Measurements from ENCODE around the gene UNC45B. TPM values are rescaled to one million over a fixed set of nuclear protein-coding genes. Genes with fewer than 3 reads are reported as not detected.
A peak's percentile ranks its signal among the peaks of the same experiment; 100 is the strongest.
"Not testable (repeated sequence)": the region's sequence is repeated elsewhere in the genome, so short reads cannot be mapped to it uniquely, and the experiment has no call there.

The UNC45B gene
- total RNA-seq, 1 donor from 2014 or later = not detected

GRCh38 chr17:35104844-35105450 is 42.7 kb upstream of the UNC45B start:
- peaks cover 0 to 33% of the 10 kb centered on the region in 2 donors for H3K36me3 ChIP-seq
- intact Hi-C loops (cut with DNase I) = no loop called here

GRCh38 chr17:35110791-35111190 is 36.8 kb upstream of the UNC45B start:
- not testable (repeated sequence) for DNase-seq (ENCODE audit: extremely low spot score in 2 of 2); H3K27ac ChIP-seq; H3K36me3 ChIP-seq; H3K27me3 ChIP-seq; H3K4me3 ChIP-seq; H3K9me3 ChIP-seq; H3K4me1 ChIP-seq
- intact Hi-C loops (cut with DNase I) = loop anchor here (10.0 kb wide), 1 partner anchor 566 kb away; no protein-coding TSS in a partner anchor

More at GRCh38 chr17:35104844-35105450, 42.7 kb upstream of the UNC45B start:
- Histone ChIP-seq H3K27me3 (no peaks in the 10 kb centered on the region), H3K9me3 (no peaks in the 10 kb centered on the region), H3K4me1 (no peaks in the 10 kb centered on the region), H3K4me3 (no peak overlapping the region), H3K27ac (no peak overlapping the region)
- no peak for DNase-seq (ENCODE audit: extremely low spot score in 2 of 2)
- TF ChIP-seq POLR2A (IDR thresholded peaks at IDR 0.05) (no peak), CTCF (IDR thresholded peaks at IDR 0.05) (no peak), POLR2AphosphoS5 (IDR thresholded peaks at IDR 0.05; ENCODE audit: insufficient read depth in 1 of 2, low read depth in 1 of 2) (no peak)

DNA sequence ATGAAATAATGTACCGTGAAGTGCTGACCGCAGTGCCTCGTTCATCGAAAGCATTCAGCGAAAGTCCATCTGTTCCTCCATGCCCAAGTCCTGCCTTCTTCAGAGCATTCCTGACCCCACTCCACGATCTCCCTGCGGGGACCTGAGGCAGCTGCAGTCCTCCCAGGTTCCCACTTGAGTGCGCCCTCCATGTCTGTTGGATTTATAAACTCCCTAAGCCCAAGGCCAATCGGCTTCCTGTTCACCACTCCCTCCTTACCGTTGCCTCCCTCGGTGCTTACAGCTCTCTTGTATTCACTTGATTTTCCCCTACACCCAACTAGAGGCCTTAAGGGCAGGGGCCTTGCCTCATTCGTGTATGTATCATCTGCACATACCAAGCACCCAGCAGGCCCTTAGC is 30.8 kb upstream of the UNC45B start:
- Histone ChIP-seq H3K27me3 (no peaks in the 10 kb centered on the region), H3K4me3 (no peak overlapping the region), H3K4me1 (peaks cover 16% of the 10 kb centered on the region), H3K27ac (no peak overlapping the region), H3K9me3 (no peaks in the 10 kb centered on the region), H3K36me3 (no peaks in the 10 kb centered on the region)
- intact Hi-C loops (cut with DNase I) = loop anchor here (5.0 to 10.0 kb wide), 2 partner anchors 572 to 695 kb away; no protein-coding TSS in a partner anchor
- no peak for DNase-seq (ENCODE audit: extremely low spot score in 2 of 2)
- TF ChIP-seq CTCF (IDR thresholded peaks at IDR 0.05) (no peak), POLR2A (IDR thresholded peaks at IDR 0.05) (no peak), POLR2AphosphoS5 (IDR thresholded peaks at IDR 0.05; ENCODE audit: insufficient read depth in 1 of 2, low read depth in 1 of 2) (no peak)

GRCh38 chr17:35117984-35118383 is 29.6 kb upstream of the UNC45B start:
- H3K9me3 ChIP-seq = no peaks in the 10 kb centered on the region
- no peaks in the 10 kb centered on the region for H3K36me3 ChIP-seq
- H3K27me3 ChIP-seq = no peaks in the 10 kb centered on the region
- TF ChIP-seq CTCF (IDR thresholded peaks at IDR 0.05) (no peak), POLR2AphosphoS5 (IDR thresholded peaks at IDR 0.05; ENCODE audit: insufficient read depth in 1 of 2, low read depth in 1 of 2) (no peak), POLR2A (IDR thresholded peaks at IDR 0.05) (no peak)
- no peak overlapping the region for H3K4me3 ChIP-seq
- no peak overlapping the region for H3K27ac ChIP-seq
- intact Hi-C loops (cut with DNase I) = loop anchor here (5.0 to 10.0 kb wide), 2 partner anchors 573 to 696 kb away; no protein-coding TSS in a partner anchor
- DNase-seq (ENCODE audit: extremely low spot score in 2 of 2) = no peak
- H3K4me1 ChIP-seq = peaks cover 16% of the 10 kb centered on the region

DNA sequence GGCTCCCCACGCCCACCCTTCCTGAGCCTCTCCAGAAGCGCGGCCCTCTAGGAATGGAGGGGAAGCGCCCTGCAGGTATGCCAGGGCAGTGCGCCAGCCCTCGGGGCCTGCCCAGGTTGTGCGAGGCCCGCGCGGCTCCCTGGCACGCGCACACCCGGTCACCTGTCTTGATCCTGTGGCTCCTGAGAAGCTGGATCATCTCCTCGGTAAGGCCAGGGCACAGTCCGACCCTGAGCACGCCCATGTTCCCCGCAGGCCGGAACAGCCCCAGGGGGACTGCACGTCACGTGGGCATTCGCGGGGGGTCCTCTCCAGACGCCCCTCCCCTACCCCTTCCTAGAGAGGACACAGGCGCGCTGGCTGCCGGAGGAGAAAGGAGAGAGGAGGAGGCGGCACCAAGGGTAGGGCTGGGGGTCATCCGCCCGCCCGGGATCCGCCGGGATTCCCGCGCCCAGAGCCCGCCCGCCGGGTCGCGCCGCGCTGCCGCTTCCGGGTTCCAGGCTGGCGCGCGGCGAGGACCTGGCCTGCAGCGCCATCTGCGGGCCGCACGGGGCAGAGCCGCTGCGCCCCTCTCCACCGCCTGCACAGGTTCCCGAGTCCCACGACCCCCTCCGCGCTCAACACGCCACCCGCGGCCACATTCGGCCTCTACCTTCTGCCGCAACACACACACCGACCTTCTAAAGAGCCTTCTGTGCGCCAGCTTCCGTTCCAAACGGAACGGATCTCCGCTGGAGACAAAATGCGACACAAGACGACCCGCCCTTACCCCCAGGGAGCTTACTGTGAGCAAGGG is 28.0 kb upstream of the UNC45B start, which contains the start of gene RAD51D:
RAD51D (minus strand) TSS at position 491 of the 796 bp plus-strand sequence; CDS start at position 244, 247 bp downstream.
- H3K27ac ChIP-seq = peak within 1 kb of the TSS; percentile 76
- peak within 1 kb of the TSS; percentile 70 to 98 for H3K4me3 ChIP-seq
- intact Hi-C loops (cut with DNase I) = loop anchor here (5.0 to 10.0 kb wide), 2 partner anchors 575 to 697 kb away; no protein-coding TSS in a partner anchor
- peaks cover 16% of the 10 kb centered on the region for H3K4me1 ChIP-seq
- no peak for DNase-seq (ENCODE audit: extremely low spot score in 2 of 2)
- TF ChIP-seq POLR2A (IDR thresholded peaks at IDR 0.05) = no peak
- TF ChIP-seq CTCF (IDR thresholded peaks at IDR 0.05) = peak; percentile 82 to 99 (median 85)
- peak in 1 of 2 donors; percentile 54 for TF ChIP-seq POLR2AphosphoS5 (IDR thresholded peaks at IDR 0.05; ENCODE audit: insufficient read depth in 1 of 2, low read depth in 1 of 2)
- no peaks in the 10 kb centered on the region for H3K27me3 ChIP-seq
- H3K36me3 ChIP-seq = no peaks in the 10 kb centered on the region
- no peaks in the 10 kb centered on the region for H3K9me3 ChIP-seq
